ENCODE data around the gene WWOX.

WWOX gene

GRCh38 chr16:78811247-78811646 is 711.8 kb downstream of the WWOX start:
- Histone ChIP-seq H3K79me2 (ENCODE audit: insufficient read depth, low read depth) (no peaks in the 10 kb centered on the region), H3K4me2 (no peak overlapping the region), H3K9ac (no peak overlapping the region), H3K27ac (no peak overlapping the region), H4K20me1 (ENCODE audit: insufficient read depth) (no peaks in the 10 kb centered on the region), H2AFZ (ENCODE audit: low read depth) (no peak overlapping the region), H3K36me3 (ENCODE audit: insufficient read depth) (no peaks in the 10 kb centered on the region), H3K4me3 (IDR thresholded peaks at IDR 0.05; ENCODE audit: insufficient read depth, low read depth, low read length) (no peak overlapping the region), H3K4me1 (ENCODE audit: low read depth, poor library complexity, severe bottlenecking) (no peaks in the 10 kb centered on the region), H3K27me3 (ENCODE audit: insufficient read depth, low read depth) (no peaks in the 10 kb centered on the region)
- TF ChIP-seq CTCF (conservative IDR thresholded peaks at IDR 0.05; ENCODE audit: low read depth, low read length), result no peak

GRCh38 chr16:78812582-78812981 is 713.1 kb downstream of the WWOX start:
- Histone ChIP-seq H3K27me3 (ENCODE audit: insufficient read depth, low read depth) (no peaks in the 10 kb centered on the region), H3K9ac (no peak overlapping the region), H3K36me3 (ENCODE audit: insufficient read depth) (no peaks in the 10 kb centered on the region), H3K4me3 (IDR thresholded peaks at IDR 0.05; ENCODE audit: insufficient read depth, low read depth, low read length) (no peak overlapping the region), H4K20me1 (ENCODE audit: insufficient read depth) (no peaks in the 10 kb centered on the region), H2AFZ (ENCODE audit: low read depth) (no peak overlapping the region), H3K27ac (no peak overlapping the region), H3K4me1 (ENCODE audit: low read depth, poor library complexity, severe bottlenecking) (no peaks in the 10 kb centered on the region), H3K79me2 (ENCODE audit: insufficient read depth, low read depth) (no peaks in the 10 kb centered on the region), H3K4me2 (no peak overlapping the region)
- no peak for TF ChIP-seq CTCF (conservative IDR thresholded peaks at IDR 0.05; ENCODE audit: low read depth, low read length)

- Histone ChIP-seq H3K27ac (no peak overlapping the region), H3K27me3 (ENCODE audit: insufficient read depth, low read depth) (no peaks in the 10 kb centered on the region), H3K79me2 (ENCODE audit: insufficient read depth, low read depth) (no peaks in the 10 kb centered on the region), H3K9ac (no peak overlapping the region), H3K36me3 (ENCODE audit: insufficient read depth) (no peaks in the 10 kb centered on the region), H3K4me3 (IDR thresholded peaks at IDR 0.05; ENCODE audit: insufficient read depth, low read depth, low read length) (no peak overlapping the region), H2AFZ (ENCODE audit: low read depth) (no peak overlapping the region), H4K20me1 (ENCODE audit: insufficient read depth) (no peaks in the 10 kb centered on the region), H3K4me1 (ENCODE audit: low read depth, poor library complexity, severe bottlenecking) (no peaks in the 10 kb centered on the region), H3K4me2 (no peak overlapping the region)
- no peak for TF ChIP-seq CTCF (conservative IDR thresholded peaks at IDR 0.05; ENCODE audit: low read depth, low read length)
Observed at GRCh38 chr16:78813661-78814311, 714.3 kb downstream of the WWOX start.

GRCh38 chr16:78815713-78816112 is 716.3 kb downstream of the WWOX start:
- Histone ChIP-seq H3K9ac (no peak overlapping the region), H3K4me2 (no peak overlapping the region), H3K27ac (no peak overlapping the region), H4K20me1 (ENCODE audit: insufficient read depth) (no peaks in the 10 kb centered on the region), H3K4me3 (IDR thresholded peaks at IDR 0.05; ENCODE audit: insufficient read depth, low read depth, low read length) (no peak overlapping the region), H3K79me2 (ENCODE audit: insufficient read depth, low read depth) (no peaks in the 10 kb centered on the region), H3K4me1 (ENCODE audit: low read depth, poor library complexity, severe bottlenecking) (no peaks in the 10 kb centered on the region), H3K36me3 (ENCODE audit: insufficient read depth) (no peaks in the 10 kb centered on the region), H3K27me3 (ENCODE audit: insufficient read depth, low read depth) (no peaks in the 10 kb centered on the region), H2AFZ (ENCODE audit: low read depth) (no peak overlapping the region)
- no peak for TF ChIP-seq CTCF (conservative IDR thresholded peaks at IDR 0.05; ENCODE audit: low read depth, low read length)

Data from KMS-11 (cell line).